Loucy (cell line): ENCODE data around the gene RPP25L.

Experiments
- EZH2phosphoT487 ChIP-seq: fragments of 200-600 bp; IDR thresholded peaks from 2 replicates; pipeline ENCODE4 v1.6.1; 2018; ENCODE audit warnings: antibody characterized with exemption, mild to moderate bottlenecking, moderate library complexity, borderline replicate concordance
- TF ChIP-seq, protein P1 (sequence below): fragments of 200-600 bp; sonication (generic); conservative IDR thresholded peaks from 2 replicates; pipeline ENCODE4 v1.5.1; 2014; ENCODE audit warnings: mild to moderate bottlenecking, antibody characterized with exemption, low read length

DNA sequence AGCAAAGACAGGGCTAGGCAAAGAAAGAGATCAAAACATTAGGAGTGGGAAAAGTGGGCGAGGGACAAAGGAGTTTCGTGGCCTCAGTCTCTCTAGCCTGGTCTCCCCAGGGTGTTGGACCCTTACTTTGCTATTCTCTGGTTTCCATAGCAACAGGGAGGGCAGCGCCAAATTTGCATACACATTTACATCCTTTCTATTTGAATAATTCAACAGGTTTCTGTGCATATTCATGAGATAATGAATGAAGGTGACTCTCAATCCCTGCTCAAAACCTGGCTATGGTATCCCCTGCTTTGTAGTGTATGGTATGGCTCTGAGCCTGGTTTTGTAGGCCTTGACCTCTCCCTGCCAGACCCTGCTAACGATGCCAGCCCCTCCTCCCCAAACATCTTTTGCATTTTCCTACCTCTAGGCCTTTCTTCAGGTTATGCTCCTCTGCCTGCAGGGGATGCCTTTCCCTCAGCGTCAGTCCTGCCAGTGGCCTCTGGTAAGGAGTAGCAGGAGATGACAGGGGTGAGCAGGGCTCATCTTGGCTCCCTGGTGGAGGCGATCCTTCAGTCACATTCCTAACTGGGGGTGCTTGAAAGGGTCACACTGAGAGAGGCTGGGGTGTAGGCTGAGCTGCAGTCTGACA is 9.8 kb downstream of the RPP25L start:
- TF ChIP-seq, protein P1, sequence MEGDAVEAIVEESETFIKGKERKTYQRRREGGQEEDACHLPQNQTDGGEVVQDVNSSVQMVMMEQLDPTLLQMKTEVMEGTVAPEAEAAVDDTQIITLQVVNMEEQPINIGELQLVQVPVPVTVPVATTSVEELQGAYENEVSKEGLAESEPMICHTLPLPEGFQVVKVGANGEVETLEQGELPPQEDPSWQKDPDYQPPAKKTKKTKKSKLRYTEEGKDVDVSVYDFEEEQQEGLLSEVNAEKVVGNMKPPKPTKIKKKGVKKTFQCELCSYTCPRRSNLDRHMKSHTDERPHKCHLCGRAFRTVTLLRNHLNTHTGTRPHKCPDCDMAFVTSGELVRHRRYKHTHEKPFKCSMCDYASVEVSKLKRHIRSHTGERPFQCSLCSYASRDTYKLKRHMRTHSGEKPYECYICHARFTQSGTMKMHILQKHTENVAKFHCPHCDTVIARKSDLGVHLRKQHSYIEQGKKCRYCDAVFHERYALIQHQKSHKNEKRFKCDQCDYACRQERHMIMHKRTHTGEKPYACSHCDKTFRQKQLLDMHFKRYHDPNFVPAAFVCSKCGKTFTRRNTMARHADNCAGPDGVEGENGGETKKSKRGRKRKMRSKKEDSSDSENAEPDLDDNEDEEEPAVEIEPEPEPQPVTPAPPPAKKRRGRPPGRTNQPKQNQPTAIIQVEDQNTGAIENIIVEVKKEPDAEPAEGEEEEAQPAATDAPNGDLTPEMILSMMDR: no peak
- no peak for TF ChIP-seq EZH2phosphoT487
